H9 (cell line): ENCODE data around the gene ATP5MC2. TPM values are rescaled to one million over a fixed set of nuclear protein-coding genes. Genes with fewer than 3 reads are reported as not detected.

Source experiments
- DNase-seq: peaks from one replicate; pipeline ENCODE4 v3.0.0-alpha.2; 2017
- H2AFZ ChIP-seq: one replicate; pipeline ENCODE4 v1.6.1; 2013; ENCODE audit warnings: mild to moderate bottlenecking, low read length, control low read depth, moderate library complexity
- H2AK5ac ChIP-seq: 2 replicates; pipeline ENCODE4 v1.6.1; 2013; ENCODE audit warnings: low read length, control low read depth, mixed read lengths; ENCODE audit not compliant: insufficient read length
- H2BK120ac ChIP-seq: one replicate; pipeline ENCODE4 v1.6.1; 2013; ENCODE audit warnings: low read depth, mild to moderate bottlenecking, low read length, control low read depth, inconsistent platforms; ENCODE audit not compliant: poor library complexity, severe bottlenecking
- H2BK12ac ChIP-seq: 2 replicates; pipeline ENCODE4 v1.6.1; 2013; ENCODE audit warnings: low read length, control low read depth, mixed read lengths, low read depth; ENCODE audit not compliant: insufficient read length
- H2BK15ac ChIP-seq: 2 replicates; pipeline ENCODE4 v1.6.1; 2013; ENCODE audit warnings: low read depth, low read length, control low read depth
- H2BK20ac ChIP-seq: one replicate; pipeline ENCODE4 v1.6.1; 2013; ENCODE audit warnings: low read depth, mild to moderate bottlenecking, low read length, control low read depth, inconsistent platforms; ENCODE audit not compliant: poor library complexity, severe bottlenecking
- H2BK5ac ChIP-seq: 2 replicates; pipeline ENCODE4 v1.6.1; 2013; ENCODE audit warnings: low read length, control low read depth, mixed read lengths; ENCODE audit not compliant: insufficient read length
- H3K14ac ChIP-seq: 2 replicates; pipeline ENCODE4 v1.6.1; 2013; ENCODE audit warnings: low read length, control low read depth; ENCODE audit not compliant: insufficient read depth
- H3K18ac ChIP-seq: 2 replicates; pipeline ENCODE4 v1.6.1; 2013; ENCODE audit warnings: low read depth, mild to moderate bottlenecking, mixed read lengths, low read length, control low read depth; ENCODE audit not compliant: insufficient read length
- H3K23ac ChIP-seq: 2 replicates; pipeline ENCODE4 v1.6.1; 2013; ENCODE audit warnings: low read length, control low read depth, mixed read lengths, low read depth; ENCODE audit not compliant: insufficient read length
- H3K23me2 ChIP-seq: 2 replicates; pipeline ENCODE4 v1.6.1; 2013; ENCODE audit warnings: low read depth, mild to moderate bottlenecking, mixed read lengths, low read length, control low read depth; ENCODE audit not compliant: insufficient read length, poor library complexity, severe bottlenecking
- H3K27ac ChIP-seq: 2 replicates; pipeline ENCODE4 v1.5.1; 2013; ENCODE audit warnings: low read length, control low read depth, mixed read lengths, low read depth; ENCODE audit not compliant: insufficient read length
- H3K27me3 ChIP-seq: 2 replicates; pipeline ENCODE4 v1.6.1; 2013; ENCODE audit warnings: low read length, control low read depth, inconsistent platforms; ENCODE audit not compliant: insufficient read depth
- H3K4ac ChIP-seq: 2 replicates; pipeline ENCODE4 v1.6.1; 2013; ENCODE audit warnings: low read depth, mild to moderate bottlenecking, control low read depth, inconsistent platforms, low read length, moderate library complexity
- H3K4me1 ChIP-seq: 2 replicates; pipeline ENCODE4 v1.6.1; 2013; ENCODE audit warnings: low read length, control low read depth, inconsistent platforms; ENCODE audit not compliant: insufficient read depth
- H3K4me2 ChIP-seq: 2 replicates; pipeline ENCODE4 v1.6.1; 2013; ENCODE audit warnings: low read length, control low read depth, mixed read lengths; ENCODE audit not compliant: insufficient read length, insufficient read depth
- H3K56ac ChIP-seq: 2 replicates; pipeline ENCODE4 v1.6.1; 2013; ENCODE audit warnings: low read depth, mild to moderate bottlenecking, mixed read lengths, low read length, control low read depth; ENCODE audit not compliant: insufficient read length
- H3K79me1 ChIP-seq: 2 replicates; pipeline ENCODE4 v1.6.1; 2013; ENCODE audit warnings: low read depth, mild to moderate bottlenecking, moderate library complexity, low read length, control low read depth, inconsistent platforms; ENCODE audit not compliant: insufficient read depth, poor library complexity, severe bottlenecking
- H3K79me2 ChIP-seq: 2 replicates; pipeline ENCODE4 v1.6.1; 2013; ENCODE audit warnings: low read length, control low read depth, inconsistent platforms; ENCODE audit not compliant: insufficient read depth
- H3K9ac ChIP-seq: 2 replicates; pipeline ENCODE4 v1.6.1; 2013; ENCODE audit warnings: low read length, control low read depth, mixed read lengths; ENCODE audit not compliant: insufficient read length; ENCODE audit errors: extremely low read depth
- H3K9me3 ChIP-seq: one replicate; pipeline ENCODE4 v1.6.1; 2013; ENCODE audit warnings: low read depth, low read length, inconsistent platforms; ENCODE audit not compliant: control insufficient read depth
- H3T11ph ChIP-seq: one replicate; pipeline ENCODE4 v1.6.1; 2013; ENCODE audit warnings: mild to moderate bottlenecking, low read length, control low read depth, inconsistent platforms
- H4K20me1 ChIP-seq: one replicate; pipeline ENCODE4 v1.6.1; 2013; ENCODE audit not compliant: control insufficient read depth, insufficient read length, insufficient read depth
- H4K5ac ChIP-seq: 2 replicates; pipeline ENCODE4 v1.6.1; 2013; ENCODE audit warnings: low read depth, mild to moderate bottlenecking, mixed read lengths, low read length, control low read depth; ENCODE audit not compliant: insufficient read length
- H4K8ac ChIP-seq: replicated peaks from 2 replicates; pipeline ENCODE4 v1.6.1; 2013; ENCODE audit warnings: low read length, control low read depth, mixed read lengths, low read depth; ENCODE audit not compliant: insufficient read length
- H4K91ac ChIP-seq: 2 replicates; pipeline ENCODE4 v1.6.1; 2013; ENCODE audit warnings: low read depth, mild to moderate bottlenecking, moderate library complexity, mixed read lengths, low read length, control low read depth; ENCODE audit not compliant: insufficient read length
- H3K27ac Mint-ChIP-seq, 3 experiments: 2 replicates in 2 of 3; 3 replicates in 1 of 3; pipeline ENCODE4 v1.8.0; 2020 to 2021; ENCODE audit warnings: mixed read lengths in 3 of 3, mild to moderate bottlenecking in 1 of 3, moderate library complexity in 1 of 3
- H3K27me3 Mint-ChIP-seq: 2 replicates; pipeline ENCODE4 v1.8.0; 2021; ENCODE audit warnings: low read depth, mild to moderate bottlenecking, moderate library complexity, mixed read lengths
- H3K36me3 Mint-ChIP-seq, 3 experiments: 2 replicates in 2 of 3; 3 replicates in 1 of 3; pipeline ENCODE4 v1.8.0; 2020 to 2021; ENCODE audit warnings: low read depth in 3 of 3, mixed read lengths in 3 of 3; ENCODE audit not compliant: insufficient read depth in 1 of 3
- H3K4me1 Mint-ChIP-seq, 2 experiments: 2 replicates each; pipeline ENCODE4 v1.8.0; 2020; ENCODE audit warnings: mixed read lengths in 2 of 2
- H3K4me3 Mint-ChIP-seq, 2 experiments: 2 replicates in 1 of 2; 3 replicates in 1 of 2; pipeline ENCODE4 v1.8.0; 2020 to 2021; ENCODE audit warnings: mild to moderate bottlenecking in 2 of 2, mixed read lengths in 2 of 2, moderate library complexity in 1 of 2
- H3K9me3 Mint-ChIP-seq, 2 experiments: 2 replicates in 1 of 2; 3 replicates in 1 of 2; pipeline ENCODE4 v1.8.0; 2020; ENCODE audit warnings: mild to moderate bottlenecking in 2 of 2, mixed read lengths in 2 of 2, moderate library complexity in 1 of 2
- CTCF ChIP-seq: fragments of 200-600 bp; sonication (generic); conservative IDR thresholded peaks from 3 replicates; pipeline ENCODE4 v1.8.0; 2021; ENCODE audit warnings: antibody characterized with exemption, mild to moderate bottlenecking
- WGBS: extraction: QIAGEN DNeasy Blood & Tissue Kit; methylation state at CpG from one replicate; pipeline ENCODE4 v1.1.7; 2013; ENCODE audit warnings: missing lambda C conversion rate, low lambda C conversion rate, mixed read lengths; ENCODE audit not compliant: insufficient read length; ENCODE audit errors: extremely low coverage; 5-methylcytosine and 5-hydroxymethylcytosine counted together
- total RNA-seq: library from RNA; stranded (reverse); gene quantifications from 2 replicates; pipeline ENCODE4 v1.2.1, GENCODE V29; 2021

ATP5MC2 gene
- total RNA-seq, 1 experiment from 2014 or later = 379 TPM

- Histone ChIP-seq H3K4ac (no peak overlapping the region), H3K23me2 (no peaks in the 10 kb centered on the region), H3K27me3 (no peaks in the 10 kb centered on the region), H3K79me1 (no peaks in the 10 kb centered on the region), H2BK20ac (no peak overlapping the region), H3K4me2 (no peak overlapping the region), H3K9ac (no peak overlapping the region), H3K79me2 (no peaks in the 10 kb centered on the region), H3K56ac (no peak overlapping the region), H2AFZ (no peak overlapping the region), H2BK15ac (no peak overlapping the region), H2BK120ac (no peak overlapping the region), H4K8ac (no peak overlapping the region), H2BK12ac (no peak overlapping the region), H3T11ph (no peak overlapping the region), H3K23ac (no peak overlapping the region), H4K91ac (no peak overlapping the region), H3K4me1 (no peaks in the 10 kb centered on the region), H2AK5ac (no peak overlapping the region), H4K5ac (no peak overlapping the region), H3K9me3 (no peaks in the 10 kb centered on the region), H4K20me1 (no peaks in the 10 kb centered on the region), H3K18ac (no peak overlapping the region), H3K14ac (no peak overlapping the region), H2BK5ac (no peak overlapping the region), H3K27ac (no peak overlapping the region)
- Mint-ChIP-seq H3K4me1 (peaks cover 3 to 5% of the 10 kb centered on the region in 2 experiments; a peak in 2 of 4 replicates), H3K4me3 (no peak overlapping the region), H3K9me3 (no peaks in the 10 kb centered on the region), H3K27me3 (no peaks in the 10 kb centered on the region), H3K27ac (no peak overlapping the region), H3K36me3 (peaks cover 0 to 2% (median 0%) of the 10 kb centered on the region in 3 experiments; a peak in 2 of 7 replicates)
- no CpG with 5 or more reads among the region's 4 CpGs for WGBS
- TF ChIP-seq CTCF = no peak
- DNase-seq = no peak
These were observed 58.9 kb downstream of the ATP5MC2 start for GRCh38 chr12:53616950-53617349.

Other genes with a start within 250 kb of the ATP5MC2 start
- 144 and 147 TPM in 2 replicates for gene PRR13, start 234.3 kb downstream of the ATP5MC2 start, total RNA-seq
- 1,184 and 1,207 TPM in 2 replicates for gene PCBP2, start 224.0 kb downstream of the ATP5MC2 start, total RNA-seq
- gene MAP3K12, start 176.6 kb downstream of the ATP5MC2 start, total RNA-seq = 22.3 and 26.6 TPM in 2 replicates
- 79.2 and 80.1 TPM in 2 replicates for gene TARBP2, start 174.8 kb downstream of the ATP5MC2 start, total RNA-seq
- not detected in 2 replicates for gene NPFF, start 168.6 kb downstream of the ATP5MC2 start, total RNA-seq
- gene ATF7, start 49.7 kb downstream of the ATP5MC2 start, total RNA-seq = 17.7 and 18.4 TPM in 2 replicates
- 21.5 and 22.3 TPM in 2 replicates for gene CALCOCO1, start 51.4 kb upstream of the ATP5MC2 start, total RNA-seq
- not detected in 2 replicates for gene CISTR, start 75.9 kb upstream of the ATP5MC2 start, total RNA-seq